Natural killer cell treated with Interleukin-12 subunit alpha and Interleukin-12 subunit beta and Interleukin-15 and Interleukin-18, amount 100 ng/mL, for 72 hours (primary cell): ENCODE measurements around the gene VPS36. TPM values are rescaled to one million over a fixed set of nuclear protein-coding genes. Genes with fewer than 3 reads are reported as not detected.
"Not testable (repeated sequence)": the region's sequence is repeated elsewhere in the genome, so short reads cannot be mapped to it uniquely, and the experiment has no call there.

ENCODE experiments used
- ATAC-seq, 2 donors: fragments of 150-1000 bp; cut with Tn5 transposase in 1 of 2; sonication (Bioruptor Pico), chemical (Tn5 transposase) in 1 of 2; 2 replicates each; pipeline ENCODE4 v1.10.0; 2021
- DNase-seq: peaks from one replicate; pipeline ENCODE4 v3.0.0; 2022; ENCODE audit warnings: low spot score
- H3K27ac Mint-ChIP-seq, 2 donors: 1 replicate in 1 of 2; 2 replicates in 1 of 2; pipeline ENCODE4 v1.8.0; 2022; ENCODE audit warnings: mixed read lengths in 2 of 2, mild to moderate bottlenecking in 1 of 2, moderate library complexity in 1 of 2
- H3K27me3 Mint-ChIP-seq, 2 donors: 1 replicate in 1 of 2; 2 replicates in 1 of 2; pipeline ENCODE4 v1.8.0; 2022; ENCODE audit warnings: mixed read lengths in 2 of 2
- H3K36me3 Mint-ChIP-seq: one replicate; pipeline ENCODE4 v1.8.0; 2022; ENCODE audit warnings: mixed read lengths
- H3K4me1 Mint-ChIP-seq, 2 donors: 1 replicate in 1 of 2; 2 replicates in 1 of 2; pipeline ENCODE4 v1.8.0; 2022; ENCODE audit warnings: low read depth in 2 of 2, mixed read lengths in 2 of 2, mild to moderate bottlenecking in 1 of 2
- H3K4me3 Mint-ChIP-seq: one replicate; pipeline ENCODE4 v1.8.0; 2022; ENCODE audit warnings: mixed read lengths
- H3K9me3 Mint-ChIP-seq: 2 replicates; pipeline ENCODE4 v1.8.0; 2022; ENCODE audit warnings: mixed read lengths
- total RNA-seq, 2 donors: library from RNA; stranded (reverse); gene quantifications; one replicate each; pipeline ENCODE4 v1.2.3, GENCODE V29; 2022

Gene VPS36
- total RNA-seq, 2 donors from 2014 or later = 34.1 to 42.7 TPM

DNA sequence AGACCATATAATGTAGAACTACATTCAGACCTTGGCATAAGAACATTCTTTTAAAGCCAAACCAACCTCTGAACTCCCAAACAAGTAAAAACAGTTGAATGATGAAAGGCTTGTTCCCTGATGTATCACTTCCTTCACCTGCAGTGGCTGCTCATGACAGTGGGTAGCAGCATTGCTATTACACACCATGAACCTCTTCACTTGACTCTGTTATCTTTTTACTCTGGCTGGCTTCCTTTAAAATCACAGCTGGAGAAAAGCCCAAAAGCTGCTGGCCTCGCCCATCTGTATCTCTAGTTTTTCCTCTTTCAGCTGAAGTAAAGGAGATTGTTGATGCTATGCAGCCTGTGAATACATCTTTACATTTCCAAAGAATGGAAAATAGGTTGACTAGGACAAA is 67.1 kb downstream of the VPS36 start:
- no peak for DNase-seq
- Mint-ChIP-seq H3K4me1 (no peaks in the 10 kb centered on the region), H3K4me3 (no peak overlapping the region), H3K27ac (no peak overlapping the region), H3K27me3 (no peaks in the 10 kb centered on the region), H3K36me3 (no peaks in the 10 kb centered on the region), H3K9me3 (no peaks in the 10 kb centered on the region)
- ATAC-seq = no peak

DNA sequence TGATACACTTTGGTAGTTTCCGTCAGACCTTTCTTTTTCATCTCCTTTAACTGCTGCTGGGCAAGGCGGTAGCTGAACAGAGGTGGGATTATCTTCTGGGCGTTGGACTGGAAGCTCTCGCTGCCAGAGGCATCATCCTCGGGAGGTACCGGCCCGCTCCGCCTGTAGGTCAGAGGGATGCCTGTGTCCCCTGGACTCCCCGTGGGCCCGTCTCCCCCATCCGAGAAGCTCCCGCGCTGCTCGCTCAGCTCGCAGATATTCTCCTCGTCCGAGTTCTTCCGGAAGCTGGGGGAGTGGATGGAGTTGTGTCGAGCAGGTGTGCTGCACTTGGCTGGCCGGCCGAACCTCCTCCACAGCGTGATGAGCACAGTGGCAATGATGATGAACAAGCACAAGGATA is 72.1 kb downstream of the VPS36 start:
- ATAC-seq (peak in 1 of 2 donors; percentile 36), DNase-seq (no peak)
- no peak overlapping the region for H3K4me3 Mint-ChIP-seq
- no peaks in the 10 kb centered on the region for H3K9me3 Mint-ChIP-seq
- H3K27ac Mint-ChIP-seq = no peak overlapping the region
- no peaks in the 10 kb centered on the region for H3K27me3 Mint-ChIP-seq
- no peaks in the 10 kb centered on the region for H3K4me1 Mint-ChIP-seq
- no peaks in the 10 kb centered on the region for H3K36me3 Mint-ChIP-seq

- ATAC-seq = no peak
- Mint-ChIP-seq H3K9me3 (no peaks in the 10 kb centered on the region), H3K27ac (no peak overlapping the region), H3K4me1 (no peaks in the 10 kb centered on the region), H3K36me3 (no peaks in the 10 kb centered on the region), H3K27me3 (no peaks in the 10 kb centered on the region), H3K4me3 (no peak overlapping the region)
- DNase-seq = no peak
These were observed 72.5 kb downstream of the VPS36 start for GRCh38 chr13:52377898-52378297.

GRCh38 chr13:52374873-52375411 is 75.5 kb downstream of the VPS36 start:
- Mint-ChIP-seq H3K27ac (no peak overlapping the region), H3K4me1 (no peaks in the 10 kb centered on the region), H3K9me3 (no peaks in the 10 kb centered on the region), H3K27me3 (peaks cover 0 to 3% of the 10 kb centered on the region in 2 donors), H3K4me3 (no peak overlapping the region), H3K36me3 (no peaks in the 10 kb centered on the region)
- ATAC-seq (no peak), DNase-seq (no peak)

GRCh38 chr13:52374389-52374788 is 76.0 kb downstream of the VPS36 start:
- no peaks in the 10 kb centered on the region for H3K9me3 Mint-ChIP-seq
- no peak for ATAC-seq
- H3K36me3 Mint-ChIP-seq = no peaks in the 10 kb centered on the region
- no peak for DNase-seq
- H3K27ac Mint-ChIP-seq = no peak overlapping the region
- peaks cover 0 to 3% of the 10 kb centered on the region in 2 donors for H3K27me3 Mint-ChIP-seq
- no peaks in the 10 kb centered on the region for H3K4me1 Mint-ChIP-seq
- no peak overlapping the region for H3K4me3 Mint-ChIP-seq

GRCh38 chr13:52373277-52373676 is 77.2 kb downstream of the VPS36 start:
- H3K4me3 Mint-ChIP-seq, H3K4me1 Mint-ChIP-seq, H3K9me3 Mint-ChIP-seq, ATAC-seq, H3K27me3 Mint-ChIP-seq, DNase-seq, H3K27ac Mint-ChIP-seq, H3K36me3 Mint-ChIP-seq: not testable (repeated sequence)

DNA sequence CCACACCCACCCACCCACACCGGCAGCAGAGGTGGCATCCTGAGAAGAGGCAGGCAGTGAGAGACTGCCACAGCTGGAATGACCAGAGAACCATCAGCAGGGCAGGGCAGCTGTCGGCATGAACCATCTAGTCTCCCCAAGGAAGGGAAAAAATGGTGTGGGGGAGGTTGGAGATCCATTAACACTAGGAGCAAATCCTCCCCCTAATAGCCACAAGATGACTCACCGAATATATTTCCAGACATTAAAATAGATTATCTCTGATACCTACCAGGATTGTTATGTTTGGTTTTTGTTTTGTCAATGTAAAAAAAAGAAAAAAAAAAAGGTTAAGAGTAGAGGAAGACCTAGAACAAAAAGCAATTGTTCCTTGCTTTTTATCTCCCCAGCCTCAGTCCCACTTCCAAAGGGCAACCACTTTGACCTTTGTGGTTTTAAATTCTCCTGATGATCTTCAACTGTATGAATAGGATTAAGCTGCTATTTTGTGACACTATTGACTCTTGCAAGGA is 78.6 kb downstream of the VPS36 start:
- Mint-ChIP-seq H3K9me3 (no peaks in the 10 kb centered on the region), H3K27ac (no peak overlapping the region), H3K36me3 (no peaks in the 10 kb centered on the region), H3K4me1 (no peaks in the 10 kb centered on the region), H3K4me3 (no peak overlapping the region), H3K27me3 (peaks cover under 1 to 5% of the 10 kb centered on the region in 2 donors)
- ATAC-seq = no peak
- DNase-seq = no peak

GRCh38 chr13:52366291-52366690 is 84.1 kb downstream of the VPS36 start:
- H3K27ac Mint-ChIP-seq = no peak overlapping the region
- DNase-seq (no peak), ATAC-seq (no peak)
- H3K4me3 Mint-ChIP-seq = no peak overlapping the region
- peaks cover 18 to 32% of the 10 kb centered on the region in 2 donors for H3K27me3 Mint-ChIP-seq
- no peaks in the 10 kb centered on the region for H3K4me1 Mint-ChIP-seq
- H3K9me3 Mint-ChIP-seq = no peaks in the 10 kb centered on the region
- no peaks in the 10 kb centered on the region for H3K36me3 Mint-ChIP-seq

Other genes with a start within 250 kb of the VPS36 start
- gene THSD1, start 44.5 kb downstream of the VPS36 start, total RNA-seq = under 1 TPM; 0.43 to 0.92 TPM
- 10 to 100 TPM; 16.1 to 27.6 TPM for gene CKAP2, start 4.8 kb upstream of the VPS36 start, total RNA-seq
- 10 to 100 TPM in 1 of 2 donors, 1 to 10 TPM in 1; 6.9 to 11.6 TPM for gene HNRNPA1L2, start 191.8 kb upstream of the VPS36 start, total RNA-seq
- 10 to 100 TPM; 49.0 to 58.1 TPM for gene SUGT1, start 202.2 kb upstream of the VPS36 start, total RNA-seq